Measurements from ENCODE around the gene NEB. TPM values are rescaled to one million over a fixed set of nuclear protein-coding genes. Genes with fewer than 3 reads are reported as not detected.

Gene NEB
- total and polyA plus RNA-seq, 12 donors = 3.0 to 32.5 (median 7.6) TPM

- Histone ChIP-seq H3K27ac (no peak overlapping the region), H3K36me3 (replicated peaks in 1 of 2) (peaks cover 0 to 16% of the 10 kb centered on the region in 2 donors), H3K4me1 (replicated peaks in 1 of 2) (no peaks in the 10 kb centered on the region), H3K27me3 (no peaks in the 10 kb centered on the region), H3K9me3 (replicated peaks in 1 of 3) (no peaks in the 10 kb centered on the region), H3K4me3 (no peak overlapping the region)
- intact Hi-C loops (cut with DNase I) = no loop called here
- TF ChIP-seq CTCF (IDR thresholded peaks at IDR 0.05) (no peak), POLR2A (IDR thresholded peaks at IDR 0.05) (no peak)
- DNase-seq = no peak
Observed at GRCh38 chr2:151780938-151781337, 46.7 kb upstream of the NEB start.

DNA sequence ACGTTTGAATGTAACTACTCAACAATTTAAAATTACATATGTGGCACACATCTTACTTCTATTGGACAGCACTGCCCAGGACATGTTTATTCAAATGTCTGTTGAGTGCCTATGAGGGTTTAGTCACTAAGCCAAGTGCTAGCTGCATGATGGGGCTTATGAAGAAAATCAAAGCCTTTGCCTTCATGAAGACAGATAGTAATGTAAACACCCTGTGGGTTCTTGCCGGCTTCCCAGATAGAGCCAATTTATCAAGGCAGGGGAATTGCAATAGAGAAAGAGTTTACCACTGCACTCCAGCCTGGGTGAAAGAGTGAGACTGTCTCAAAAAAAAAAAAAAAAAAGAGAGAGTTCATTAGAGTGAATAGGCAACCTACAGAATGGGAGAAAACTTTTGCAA is 43.7 kb upstream of the NEB start:
- Histone ChIP-seq H3K27me3 (no peaks in the 10 kb centered on the region), H3K4me3 (no peak overlapping the region), H3K4me1 (replicated peaks in 1 of 2) (peaks cover 5 to 9% of the 10 kb centered on the region in 2 donors), H3K9me3 (replicated peaks in 1 of 3) (no peaks in the 10 kb centered on the region), H3K27ac (no peak overlapping the region), H3K36me3 (replicated peaks in 1 of 2) (peaks cover 0 to 16% of the 10 kb centered on the region in 2 donors)
- intact Hi-C loops (cut with DNase I) = no loop called here
- DNase-seq = no peak
- WGBS, 4 donors = 75 to 88% (median 82%) methylated on average over 2 of the region's 2 CpGs
- TF ChIP-seq POLR2A (IDR thresholded peaks at IDR 0.05) (no peak), CTCF (IDR thresholded peaks at IDR 0.05) (no peak)

DNA sequence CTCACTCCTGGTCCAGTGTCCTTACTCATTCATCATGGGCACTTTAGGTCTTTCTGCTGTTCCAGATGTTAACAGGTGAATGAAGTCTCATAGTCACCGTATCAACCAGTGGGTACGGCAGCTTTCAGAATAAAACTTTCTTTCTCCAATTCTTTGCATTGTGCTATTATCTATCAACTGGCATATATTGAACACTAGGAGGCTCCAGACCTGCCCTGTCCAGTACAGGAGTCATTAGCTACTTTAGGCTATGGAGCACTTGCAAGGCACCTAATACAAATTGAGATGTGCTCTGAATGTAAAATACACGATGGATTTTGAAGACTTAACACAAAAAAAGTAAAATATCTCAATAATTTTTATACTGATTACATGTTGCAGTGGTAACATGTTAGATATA is 43.2 kb upstream of the NEB start:
- H3K4me3 ChIP-seq = no peak overlapping the region
- DNase-seq = no peak
- no peak for TF ChIP-seq POLR2A (IDR thresholded peaks at IDR 0.05)
- TF ChIP-seq CTCF (IDR thresholded peaks at IDR 0.05) = no peak
- intact Hi-C loops (cut with DNase I) = no loop called here
- H3K27ac ChIP-seq = no peak overlapping the region
- no peaks in the 10 kb centered on the region for H3K9me3 ChIP-seq (replicated peaks in 1 of 3)
- no peaks in the 10 kb centered on the region for H3K27me3 ChIP-seq
- peaks cover 5 to 9% of the 10 kb centered on the region in 2 donors for H3K4me1 ChIP-seq (replicated peaks in 1 of 2)
- WGBS, 4 donors = 97 to 98% (median 98%) methylated on average over 3 of the region's 3 CpGs
- peaks cover 0 to 14% of the 10 kb centered on the region in 2 donors for H3K36me3 ChIP-seq (replicated peaks in 1 of 2)

- TF ChIP-seq POLR2A (IDR thresholded peaks at IDR 0.05) = no peak
- no peak for TF ChIP-seq CTCF (IDR thresholded peaks at IDR 0.05)
- Histone ChIP-seq H3K4me1 (replicated peaks in 1 of 2) (peaks cover 5 to 9% of the 10 kb centered on the region in 2 donors), H3K4me3 (no peak overlapping the region), H3K36me3 (replicated peaks in 1 of 2) (peaks cover 0 to 10% of the 10 kb centered on the region in 2 donors), H3K27ac (no peak overlapping the region), H3K9me3 (replicated peaks in 1 of 3) (no peaks in the 10 kb centered on the region), H3K27me3 (no peaks in the 10 kb centered on the region)
- intact Hi-C loops (cut with DNase I) = no loop called here
- WGBS, 4 donors = 92 to 97% (median 95%) methylated on average over 1 of the region's 1 CpG
- DNase-seq = no peak
Observed at GRCh38 chr2:151776367-151776766, 42.1 kb upstream of the NEB start.
